Colonic mucosa (tissue), 4 donors: ENCODE results near the gene TAP2. TPM values are rescaled to one million over a fixed set of nuclear protein-coding genes. Genes with fewer than 3 reads are reported as not detected.
A peak's percentile ranks its signal among the peaks of the same experiment; 100 is the strongest.

Experiments
- DNase-seq: peaks from one replicate; pipeline ENCODE4 v3.0.0-alpha.2; 2020
- H3K27ac ChIP-seq: fragments of 200-600 bp; one replicate; pipeline ENCODE4 v1.8.0; 2021
- H3K27me3 ChIP-seq: fragments of 200-600 bp; one replicate; pipeline ENCODE4 v1.8.0; 2021
- H3K36me3 ChIP-seq: fragments of 200-600 bp; one replicate; pipeline ENCODE4 v1.8.0; 2021
- H3K4me1 ChIP-seq: fragments of 200-600 bp; one replicate; pipeline ENCODE4 v1.8.0; 2021; ENCODE audit warnings: mild to moderate bottlenecking
- H3K4me3 ChIP-seq: fragments of 200-600 bp; one replicate; pipeline ENCODE4 v1.8.0; 2021
- H3K9ac ChIP-seq, 2 donors: one replicate each; pipeline ENCODE4 v1.7.0; 2013; ENCODE audit warnings: control low read depth in 2 of 2, low read depth in 2 of 2, low read length in 2 of 2
- H3K9me3 ChIP-seq: fragments of 200-600 bp; one replicate; pipeline ENCODE4 v1.8.0; 2021
- intact Hi-C: fragments of 100-400 bp; cut with DNase I; formaldehyde crosslinking; loops from one replicate; pipeline ENCODE4 v1.14.1; 2022
- total RNA-seq, 2 donors: library from RNA; stranded (reverse); fragmentation: NEBNext Ultra II Directional in 1 of 2; extraction: Animal tissue kit (Norgen Biotek cat#: 25700) in 1 of 2; gene quantifications; one replicate each; pipeline ENCODE4 v1.2.1, GENCODE V29; 2021
- TF ChIP-seq, protein P1 (sequence below): fragments of 200-600 bp; IDR thresholded peaks from one replicate; pipeline ENCODE4 v1.8.0; 2022; ENCODE audit warnings: antibody characterized with exemption, mild to moderate bottlenecking
- donor health status: healthy.
- donor health status: DM: no; HTN: no; CAD: no.
- donor health status: DM: no; HTN: no; CAD: no.

TAP2 gene
- total RNA-seq, 2 donors from 2014 or later = 45.2 to 95.1 TPM

DNA sequence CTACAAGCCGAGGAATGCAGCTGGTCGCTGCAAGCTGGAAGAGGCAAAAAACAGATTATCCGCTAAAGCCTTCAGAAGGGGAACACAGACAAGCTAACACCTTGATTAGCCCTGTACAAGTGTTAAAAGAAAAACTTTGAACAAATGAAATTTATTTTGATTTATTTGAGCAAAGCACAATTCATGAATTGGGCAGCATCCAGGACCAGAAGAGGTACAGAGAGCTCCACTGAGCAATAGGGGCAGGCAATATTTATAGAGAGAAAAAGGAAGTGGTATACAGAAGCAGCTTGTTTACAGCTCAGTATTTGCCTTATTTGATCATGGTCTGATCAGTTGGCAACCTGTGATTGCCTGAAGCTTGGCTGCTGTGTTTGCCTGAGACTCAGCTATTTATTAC, 39.4 kb downstream of the TAP2 start:
- H3K27me3 ChIP-seq = peaks cover 4% of the 10 kb centered on the region
- no peak overlapping the region for H3K4me3 ChIP-seq
- intact Hi-C loops = loop anchor here (10.0 kb wide), 1 partner anchor 554 kb away; no protein-coding TSS in a partner anchor
- H3K9me3 ChIP-seq = no peaks in the 10 kb centered on the region
- H3K27ac ChIP-seq = no peak overlapping the region
- H3K9ac ChIP-seq = no peak overlapping the region
- TF ChIP-seq, protein P1, sequence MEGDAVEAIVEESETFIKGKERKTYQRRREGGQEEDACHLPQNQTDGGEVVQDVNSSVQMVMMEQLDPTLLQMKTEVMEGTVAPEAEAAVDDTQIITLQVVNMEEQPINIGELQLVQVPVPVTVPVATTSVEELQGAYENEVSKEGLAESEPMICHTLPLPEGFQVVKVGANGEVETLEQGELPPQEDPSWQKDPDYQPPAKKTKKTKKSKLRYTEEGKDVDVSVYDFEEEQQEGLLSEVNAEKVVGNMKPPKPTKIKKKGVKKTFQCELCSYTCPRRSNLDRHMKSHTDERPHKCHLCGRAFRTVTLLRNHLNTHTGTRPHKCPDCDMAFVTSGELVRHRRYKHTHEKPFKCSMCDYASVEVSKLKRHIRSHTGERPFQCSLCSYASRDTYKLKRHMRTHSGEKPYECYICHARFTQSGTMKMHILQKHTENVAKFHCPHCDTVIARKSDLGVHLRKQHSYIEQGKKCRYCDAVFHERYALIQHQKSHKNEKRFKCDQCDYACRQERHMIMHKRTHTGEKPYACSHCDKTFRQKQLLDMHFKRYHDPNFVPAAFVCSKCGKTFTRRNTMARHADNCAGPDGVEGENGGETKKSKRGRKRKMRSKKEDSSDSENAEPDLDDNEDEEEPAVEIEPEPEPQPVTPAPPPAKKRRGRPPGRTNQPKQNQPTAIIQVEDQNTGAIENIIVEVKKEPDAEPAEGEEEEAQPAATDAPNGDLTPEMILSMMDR = no peak
- DNase-seq = no peak
- no peaks in the 10 kb centered on the region for H3K4me1 ChIP-seq
- no peaks in the 10 kb centered on the region for H3K36me3 ChIP-seq

DNA sequence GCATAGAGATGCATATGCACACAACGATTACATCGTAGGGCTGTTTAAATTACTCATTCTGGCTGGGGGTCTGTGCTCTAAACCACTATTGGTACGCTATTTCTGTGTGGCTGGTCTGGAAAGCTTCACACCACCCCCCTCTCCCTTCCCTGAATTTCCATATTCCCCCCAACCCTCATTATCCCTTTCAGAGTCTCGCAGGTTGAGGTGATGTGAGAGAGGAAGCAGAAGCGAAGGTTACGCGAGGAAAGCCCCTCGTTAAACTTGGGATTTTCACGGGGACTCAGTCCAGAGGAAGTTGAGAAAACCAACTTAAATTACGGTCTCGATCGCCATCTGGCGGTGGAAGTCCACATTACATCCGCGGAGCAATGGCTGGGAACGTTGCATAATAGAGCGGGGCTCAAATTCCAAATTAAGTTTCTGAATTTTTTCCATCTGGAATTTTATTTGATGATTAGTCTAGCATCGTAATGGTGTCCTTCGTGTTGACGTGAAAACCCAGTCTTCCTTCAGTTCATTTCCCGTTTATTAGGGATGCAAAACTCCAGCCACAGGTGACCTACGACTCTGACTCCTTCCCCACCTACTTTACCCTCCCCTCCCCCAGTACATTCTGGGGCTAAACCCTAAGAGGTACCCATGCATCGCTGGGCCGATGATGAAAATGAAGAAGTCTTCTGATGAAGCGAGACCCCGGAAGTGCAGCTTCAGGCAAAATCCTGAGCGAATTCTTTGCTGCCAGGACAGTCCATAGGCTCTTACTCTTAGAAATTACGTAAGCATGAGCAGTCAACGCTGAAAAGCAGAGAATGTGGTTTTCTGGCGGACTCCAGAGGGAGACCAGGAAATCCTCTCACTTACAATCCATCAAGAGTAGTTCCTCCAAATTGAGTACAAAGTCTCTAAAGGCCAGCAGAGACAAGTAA, 41.4 kb downstream of the TAP2 start:
- H3K36me3 ChIP-seq = no peaks in the 10 kb centered on the region
- TF ChIP-seq, protein P1 = peak; percentile 90
- peaks cover 3% of the 10 kb centered on the region for H3K27me3 ChIP-seq
- peak overlapping the region in 1 of 2 donors; percentile 27 for H3K9ac ChIP-seq
- no peaks in the 10 kb centered on the region for H3K9me3 ChIP-seq
- intact Hi-C loops = loop anchor here (10.0 kb wide), 1 partner anchor 552 kb away; no protein-coding TSS in a partner anchor
- H3K4me1 ChIP-seq = no peaks in the 10 kb centered on the region
- DNase-seq = peak; percentile 81
- no peak overlapping the region for H3K27ac ChIP-seq
- H3K4me3 ChIP-seq = no peak overlapping the region

DNA sequence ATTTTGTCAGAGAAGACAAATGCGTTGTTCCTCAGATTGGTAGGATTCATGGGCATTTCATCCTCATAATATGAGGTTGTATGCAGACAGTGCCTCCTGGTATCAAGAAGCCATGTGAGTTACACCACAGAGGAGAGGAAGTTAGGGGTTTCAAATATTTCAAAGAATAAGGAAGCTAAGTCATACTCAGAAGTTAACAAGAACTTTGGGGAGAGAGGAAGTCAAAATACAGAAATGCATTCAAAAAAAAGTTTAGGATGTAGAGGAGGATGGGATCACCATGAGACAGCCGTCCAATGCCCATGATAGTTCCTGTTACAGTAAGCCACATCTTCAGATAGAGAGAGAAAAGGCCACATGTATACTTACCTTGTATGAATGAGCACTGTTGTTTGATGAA, 44.0 kb downstream of the TAP2 start:
- H3K9ac ChIP-seq = no peak overlapping the region
- H3K27me3 ChIP-seq = peaks cover 10% of the 10 kb centered on the region
- no peak overlapping the region for H3K4me3 ChIP-seq
- DNase-seq = no peak
- no peak overlapping the region for H3K27ac ChIP-seq
- H3K9me3 ChIP-seq = no peaks in the 10 kb centered on the region
- no peaks in the 10 kb centered on the region for H3K36me3 ChIP-seq
- TF ChIP-seq, protein P1 = no peak
- intact Hi-C loops = loop anchor here (10.0 kb wide), 1 partner anchor 550 kb away; no protein-coding TSS in a partner anchor
- no peaks in the 10 kb centered on the region for H3K4me1 ChIP-seq

DNA sequence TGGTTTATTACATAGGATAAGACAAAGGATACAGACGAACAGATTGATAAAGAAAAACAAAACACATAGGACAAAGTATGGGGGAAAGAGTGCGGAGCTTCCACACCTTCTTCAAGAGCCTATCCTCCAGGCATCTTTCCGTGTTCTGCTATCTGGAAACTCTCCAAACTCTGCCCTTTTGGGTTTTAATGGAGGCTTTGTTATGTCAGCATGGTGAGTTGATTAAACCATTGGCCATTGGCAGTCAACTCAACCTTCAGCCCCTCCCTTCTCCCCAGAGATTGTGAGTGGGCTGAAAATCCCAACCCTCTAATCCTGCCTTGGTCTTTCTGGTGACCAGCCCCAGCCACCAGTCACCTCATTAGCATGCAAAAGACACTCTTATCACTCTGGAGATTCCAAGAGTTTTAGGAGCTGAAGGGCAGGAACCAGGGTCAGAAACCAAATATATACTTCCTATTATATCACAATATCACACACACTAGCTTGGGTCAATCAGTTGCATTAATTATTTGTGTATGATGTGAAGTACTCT, 45.6 kb downstream of the TAP2 start:
- TF ChIP-seq, protein P1 = no peak
- no peak overlapping the region for H3K4me3 ChIP-seq
- no peak for DNase-seq
- H3K4me1 ChIP-seq = no peaks in the 10 kb centered on the region
- H3K27me3 ChIP-seq = peaks cover 10% of the 10 kb centered on the region
- no peaks in the 10 kb centered on the region for H3K9me3 ChIP-seq
- no peak overlapping the region for H3K9ac ChIP-seq
- H3K36me3 ChIP-seq = no peaks in the 10 kb centered on the region
- no peak overlapping the region for H3K27ac ChIP-seq
- intact Hi-C loops = loop anchor here (10.0 kb wide), 1 partner anchor 548 kb away; no protein-coding TSS in a partner anchor

DNA sequence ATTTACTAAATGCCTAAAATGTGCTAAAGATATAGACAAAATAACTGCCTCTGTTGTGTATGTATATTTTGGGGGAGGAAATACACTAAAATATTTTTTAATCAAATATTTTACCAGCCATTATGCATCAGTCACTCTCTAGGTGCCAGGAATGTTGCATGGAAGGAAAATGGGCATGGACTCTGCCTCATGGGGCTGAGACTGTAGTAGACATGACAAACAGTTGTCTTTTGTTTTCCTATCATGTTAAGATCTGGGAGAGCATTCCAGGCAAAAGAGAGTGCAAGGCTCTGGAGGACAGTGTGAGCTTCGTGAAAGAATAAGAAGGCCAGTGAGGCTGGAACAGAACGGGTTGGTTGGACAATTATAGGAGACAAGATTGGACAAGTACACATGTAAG, 48.2 kb downstream of the TAP2 start:
- DNase-seq = no peak
- no peak overlapping the region for H3K4me3 ChIP-seq
- no peak overlapping the region for H3K27ac ChIP-seq
- no peaks in the 10 kb centered on the region for H3K36me3 ChIP-seq
- TF ChIP-seq, protein P1 = no peak
- intact Hi-C loops = loop anchor here (10.0 kb wide), 1 partner anchor 546 kb away; no protein-coding TSS in a partner anchor
- H3K27me3 ChIP-seq = peaks cover 10% of the 10 kb centered on the region
- H3K9ac ChIP-seq = no peak overlapping the region
- H3K9me3 ChIP-seq = no peaks in the 10 kb centered on the region
- no peaks in the 10 kb centered on the region for H3K4me1 ChIP-seq

Other genes starting within 250 kb of the TAP2 start
- gene HLA-DRB1, start 248.9 kb downstream of the TAP2 start, total RNA-seq = 10 to 100 TPM; 22.5 to 39.3 TPM
- 10 to 100 TPM in 1 of 2 donors, 1 to 10 TPM in 1; 8.1 to 13.5 TPM for gene HLA-DQA1, start 201.3 kb downstream of the TAP2 start, total RNA-seq
- 1 to 10 TPM; 1.8 to 6.5 TPM for gene HLA-DQB1, start 172.1 kb downstream of the TAP2 start, total RNA-seq
- gene HLA-DQA2, start 97.3 kb downstream of the TAP2 start, total RNA-seq = 1 to 10 TPM in 1 of 2 donors, under 1 TPM in 1; 0.67 to 5.7 TPM
- gene HLA-DQB2, start 75.2 kb downstream of the TAP2 start, total RNA-seq = 1 to 10 TPM in 1 of 2 donors, under 1 TPM in 1; 0.40 to 4.4 TPM
- gene HLA-DOB, start 21.7 kb downstream of the TAP2 start, total RNA-seq = under 1 TPM; 0.58 to 0.69 TPM
- gene PSMB8, start 5.3 kb upstream of the TAP2 start, total RNA-seq = 100 to 1,000 TPM; 152 to 154 TPM
- 100 to 1,000 TPM in 1 of 2 donors, 10 to 100 TPM in 1; 86.9 to 128 TPM for gene TAP1, start 15.0 kb upstream of the TAP2 start, total RNA-seq
- gene PSMB9, start 15.5 kb upstream of the TAP2 start, total RNA-seq = 10 to 100 TPM; 43.0 to 66.0 TPM
- gene HLA-DMB, start 102.3 kb upstream of the TAP2 start, total RNA-seq = 10 to 100 TPM in 1 of 2 donors, 1 to 10 TPM in 1; 6.7 to 28.8 TPM
- gene HLA-DMA, start 114.4 kb upstream of the TAP2 start, total RNA-seq = 10 to 100 TPM; 14.5 to 26.1 TPM
- 100 to 1,000 TPM; 149 to 167 TPM for gene BRD2, start 129.9 kb upstream of the TAP2 start, total RNA-seq
- gene HLA-DOA, start 170.9 kb upstream of the TAP2 start, total RNA-seq = 1 to 10 TPM; 1.6 to 4.3 TPM
- gene HLA-DPA1, start 234.9 kb upstream of the TAP2 start, total RNA-seq = 10 to 100 TPM; 18.7 to 58.7 TPM
- 10 to 100 TPM; 21.3 to 53.5 TPM for gene HLA-DPB1, start 237.3 kb upstream of the TAP2 start, total RNA-seq